OCI-LY3 (cell line): ENCODE measurements around the gene TPRN.

Experiments used
- CTCF ChIP-seq: fragments of 200-600, 300-600 bp; sonication (generic); IDR thresholded peaks from 2 replicates; pipeline ENCODE4 v1.5.1; 2014; ENCODE audit warnings: antibody characterized with exemption, low read length, low read depth
- EZH2phosphoT487 ChIP-seq: fragments of 200-600 bp; shearing (Covaris generic); IDR thresholded peaks from 2 replicates; pipeline ENCODE4 v1.6.1; 2018; ENCODE audit warnings: antibody characterized with exemption, mixed run types, low read depth

- TF ChIP-seq EZH2phosphoT487: no peak
- no peak for TF ChIP-seq CTCF
Measured at GRCh38 chr9:137183980-137184595, 16.5 kb downstream of the TPRN start.
